Fibroblast of skin of back (primary cell): Measurements from ENCODE around the gene EVI5. TPM values are rescaled to one million over a fixed set of nuclear protein-coding genes. Genes with fewer than 3 reads are reported as not detected.

Experiments used
- DNase-seq: peaks from one replicate; pipeline ENCODE4 v3.0.0-alpha.2; 2013
- polyA plus RNA-seq, 2 experiments: library from polyadenylated mRNA; unstranded; fragments of 120-200 nt; gene quantifications; one replicate each; pipeline ENCODE4 v1.2.1, GENCODE V29; 2013; ENCODE audit not compliant: insufficient read length in 2 of 2

EVI5 gene
- polyA plus RNA-seq (2013, experiment 1 of 2; ENCODE audit: insufficient read length), result 20.2 TPM
- 28.1 TPM for polyA plus RNA-seq (2013, experiment 2 of 2; ENCODE audit: insufficient read length)

DNA sequence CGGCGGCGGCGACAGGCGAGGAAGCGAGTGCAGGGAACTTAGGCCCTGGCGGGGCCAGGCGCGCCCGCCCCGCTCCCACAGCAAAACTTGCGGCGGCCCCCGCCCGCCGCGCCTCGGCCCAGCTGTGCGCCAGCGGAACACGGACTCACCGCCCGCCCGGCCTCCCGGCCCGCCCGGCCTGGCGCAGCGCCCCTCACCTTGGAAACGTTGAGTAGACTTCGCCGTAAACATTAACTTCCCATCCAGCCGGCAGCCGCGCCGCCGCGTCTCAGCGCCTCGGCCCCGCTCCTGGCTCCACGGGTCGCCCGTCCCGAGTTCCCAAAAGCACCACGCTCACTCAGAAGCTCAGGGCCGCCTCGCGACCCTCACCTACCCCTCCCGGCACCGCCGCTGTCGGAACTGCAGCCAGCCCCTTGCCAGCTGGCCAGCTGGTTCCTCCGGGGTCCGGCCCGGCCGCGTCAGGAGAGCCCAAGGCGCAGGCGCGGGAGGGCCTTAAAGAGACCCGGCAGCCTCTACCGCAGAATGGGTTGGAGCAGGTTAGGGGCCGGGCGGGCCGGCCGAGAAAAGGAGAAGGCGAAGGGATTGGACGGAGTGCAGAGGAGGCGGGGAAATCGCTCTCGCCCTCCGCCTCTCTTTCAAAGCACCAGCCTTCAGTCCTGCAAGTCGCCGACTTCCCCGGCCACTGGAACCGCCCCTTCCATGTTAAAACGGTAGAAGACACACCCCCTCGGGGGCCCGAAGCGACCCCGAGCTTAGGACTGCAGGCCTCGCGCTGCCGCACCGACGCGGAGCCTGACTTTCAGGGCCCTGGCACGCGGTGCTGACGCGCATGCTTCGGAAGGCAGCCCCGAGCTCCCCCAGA is at the start of gene EVI5:
Gene EVI5, minus strand, starts transcription at position 470 of the 862 bp plus-strand sequence. CDS start 48,562 bp downstream, outside the sequence.
- peak; percentile 97 for DNase-seq

GRCh38 chr1:92834617-92835016 is 49.7 kb upstream of the EVI5 start:
- no peak for DNase-seq

DNA sequence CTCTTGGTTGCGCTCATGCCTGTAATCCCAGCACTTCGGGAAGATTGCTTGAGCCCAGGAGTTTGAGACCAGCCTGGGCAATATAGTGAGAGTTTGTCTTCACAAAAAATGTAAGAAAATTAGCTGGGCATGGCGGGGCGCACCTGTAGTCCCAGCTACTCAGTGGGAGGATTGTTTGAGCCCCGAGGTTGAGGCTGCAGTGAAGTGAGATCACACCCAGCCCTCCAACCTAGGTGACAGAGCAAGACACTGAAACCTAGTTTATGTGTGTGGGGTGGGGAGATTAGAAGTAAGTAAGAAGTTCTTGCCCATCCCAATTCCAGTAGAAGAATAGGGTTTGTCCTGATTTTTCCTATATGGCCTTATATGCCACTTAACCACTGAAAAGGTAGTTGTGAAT is 48.9 kb upstream of the EVI5 start:
- DNase-seq, result no peak

- no peak for DNase-seq
These were observed 47.7 kb upstream of the EVI5 start for GRCh38 chr1:92832537-92833114.

- peak; percentile 96 for DNase-seq
These were observed 47.0 kb upstream of the EVI5 start, which contains the start of gene RPL5 for GRCh38 chr1:92831762-92832536. TSS of gene RPL5 (plus strand) at chr1:92832040. CDS start at chr1:92832115, 75 bp downstream.

DNA sequence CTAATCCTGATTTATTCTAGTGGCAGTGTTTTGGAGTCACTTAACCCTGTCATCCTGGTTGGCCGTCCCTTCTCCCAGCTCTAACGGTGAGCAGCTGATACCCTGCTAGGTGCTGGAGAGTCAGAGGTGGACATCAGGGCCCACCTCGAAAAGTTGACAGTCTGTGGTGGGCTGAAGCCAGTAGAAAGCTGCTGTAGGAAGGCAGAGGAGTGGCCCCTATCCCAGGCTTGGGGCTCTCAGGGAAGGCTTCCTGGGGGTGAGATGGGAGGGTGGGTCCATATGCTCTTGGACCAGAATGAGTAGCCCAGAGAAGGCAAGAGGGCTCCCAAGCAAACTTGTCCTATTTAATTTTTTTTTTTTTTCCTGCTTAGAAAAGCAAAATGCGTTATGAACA is 46.5 kb upstream of the EVI5 start:
- no peak for DNase-seq

- DNase-seq, result peak; percentile 48
These were observed 41.9 kb upstream of the EVI5 start for GRCh38 chr1:92826792-92827191.

DNA sequence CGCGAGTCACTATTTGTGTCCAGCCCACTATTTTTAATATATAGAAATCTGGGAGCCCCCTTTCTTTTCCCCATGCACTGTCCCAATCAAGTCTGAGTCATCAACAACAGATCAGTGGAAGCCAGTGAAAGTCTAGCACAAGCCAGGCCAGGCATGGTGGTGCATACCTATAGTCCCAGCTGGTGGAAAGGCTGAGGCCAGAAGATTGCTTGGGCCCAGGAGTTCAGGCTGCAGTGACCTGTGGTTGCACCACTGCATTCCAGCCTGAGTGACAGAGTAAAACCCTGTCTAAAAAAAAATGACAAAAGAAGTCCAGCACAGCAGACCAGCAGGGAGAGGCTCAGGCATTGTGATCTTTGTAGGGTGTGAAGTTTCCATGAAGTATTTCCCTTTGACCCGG is 38.0 kb upstream of the EVI5 start:
- peak; percentile 24 for DNase-seq

DNA sequence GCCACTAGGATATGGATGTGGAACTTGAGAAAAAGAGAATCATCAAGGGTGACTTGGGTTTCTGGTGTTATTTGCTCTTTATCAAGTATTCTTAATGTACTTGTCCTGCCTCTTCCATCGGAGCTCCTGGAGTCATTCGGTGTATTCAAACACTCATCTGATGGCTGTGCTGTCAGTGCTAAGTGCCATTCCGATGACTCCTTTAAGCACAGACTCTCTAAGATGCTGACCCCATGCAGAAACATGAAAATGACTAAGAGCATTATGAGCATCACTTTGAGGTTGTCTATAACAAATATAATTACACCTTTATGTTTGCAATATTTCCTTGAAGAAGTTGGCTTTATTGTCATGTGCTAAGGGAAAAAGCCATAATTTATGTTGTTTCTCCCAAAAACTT is 35.6 kb upstream of the EVI5 start:
- peak; percentile 27 for DNase-seq

- peak; percentile 35 for DNase-seq
These were observed 35.1 kb upstream of the EVI5 start for GRCh38 chr1:92820024-92820423.

- DNase-seq, result peak; percentile 31
These were observed 33.3 kb upstream of the EVI5 start for GRCh38 chr1:92817986-92818764.

GRCh38 chr1:92817137-92817697 is 32.3 kb upstream of the EVI5 start:
- DNase-seq, result no peak

GRCh38 chr1:92816732-92817131 is 31.8 kb upstream of the EVI5 start:
- no peak for DNase-seq

- DNase-seq, result peak; percentile 19
These were observed 23.5 kb upstream of the EVI5 start for GRCh38 chr1:92808381-92808780.

DNA sequence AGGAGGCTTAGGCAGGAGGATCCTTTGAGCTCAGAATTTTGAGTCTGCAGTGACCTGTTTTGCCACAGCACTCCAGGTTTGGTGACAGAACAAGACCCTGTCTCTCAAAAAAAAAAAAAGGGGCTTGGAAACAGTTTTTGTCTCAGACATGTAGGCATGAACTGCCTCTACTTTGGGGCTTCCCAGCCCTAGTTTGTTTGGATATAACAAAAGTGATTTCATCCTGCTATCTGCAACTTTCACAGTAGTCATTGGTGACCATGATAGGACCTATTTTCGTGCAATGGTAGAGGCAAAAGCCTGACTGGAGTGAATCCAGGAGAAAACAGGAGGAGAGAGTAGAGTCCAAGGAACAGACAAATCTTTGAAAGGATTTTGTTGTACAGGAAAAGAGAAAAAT is 20.3 kb upstream of the EVI5 start:
- no peak for DNase-seq

GRCh38 chr1:92804721-92805201 is 19.9 kb upstream of the EVI5 start:
- DNase-seq, result peak; percentile 96

GRCh38 chr1:92803140-92803887 is 18.4 kb upstream of the EVI5 start:
- no peak for DNase-seq

DNA sequence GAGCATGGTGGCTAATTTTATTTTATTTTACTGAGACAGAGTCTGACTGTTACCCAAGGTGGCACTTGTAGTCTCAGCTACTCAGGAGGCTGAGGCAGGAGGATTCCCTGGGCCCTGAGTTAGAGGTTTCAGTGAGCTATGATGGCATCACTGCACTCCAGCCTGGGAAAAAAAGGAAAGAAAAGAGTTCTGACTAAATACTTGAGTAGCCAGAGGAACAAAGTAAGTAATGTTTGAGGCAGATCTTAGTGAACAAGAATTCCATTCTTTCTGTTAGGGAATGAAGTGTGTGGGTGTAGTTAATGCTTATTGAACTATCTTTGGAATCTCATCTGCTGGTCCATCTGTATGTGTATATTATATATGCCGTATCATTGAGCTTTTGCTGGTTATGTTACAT is 13.1 kb upstream of the EVI5 start:
- DNase-seq, result peak; percentile 59

- no peak for DNase-seq
These were observed 12.4 kb upstream of the EVI5 start for GRCh38 chr1:92797297-92797696.

GRCh38 chr1:92795166-92795565 is 10.3 kb upstream of the EVI5 start:
- DNase-seq, result peak; percentile 74

DNA sequence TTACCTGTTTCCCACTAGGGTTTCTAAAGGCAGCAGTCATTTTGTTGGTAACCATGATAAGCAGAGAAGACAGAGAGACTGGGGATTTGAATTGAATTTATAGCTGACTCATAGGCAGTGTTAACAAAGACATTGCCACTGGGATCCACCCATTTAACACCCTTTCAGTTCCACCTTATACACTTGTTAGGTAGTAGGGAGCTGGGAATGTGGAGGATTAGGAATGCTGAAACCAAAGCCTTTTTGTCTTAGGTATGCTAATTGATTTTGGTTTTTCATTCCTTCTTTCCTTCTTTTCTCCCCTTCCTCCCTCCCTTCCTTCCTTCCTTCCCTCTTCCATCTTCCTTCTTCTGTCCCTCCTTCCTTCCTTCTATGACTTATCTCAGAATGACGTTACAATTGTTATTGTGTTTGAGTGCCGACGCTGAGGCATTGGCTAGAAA is 7.5 kb upstream of the EVI5 start:
- DNase-seq, result no peak
